Heart left ventricle (tissue), 13 donors: ENCODE measurements around the gene AOC1.

Source experiments
- POLR2A ChIP-seq, 2 donors: fragments of 450-650 bp; IDR thresholded peaks; one replicate each; pipeline ENCODE4 v1.6.1; 2017; ENCODE audit warnings: antibody characterized with exemption in 2 of 2, mild to moderate bottlenecking in 2 of 2, moderate library complexity in 2 of 2
- TF ChIP-seq, protein P1 (sequence below), 12 donors: fragments of 200-600 bp; sonication (generic) in 4 of 12; IDR thresholded peaks; one replicate each; pipeline versions ENCODE4 v1.5.0 to v1.8.0; 2018 to 2022; ENCODE audit warnings: antibody characterized with exemption in 12 of 12, mild to moderate bottlenecking in 5 of 12
- donor health status: ischemic (EF 13 %, LVEDD 7.1; RV severe dilation, severe dysfunction).
- donor health status: DM: no; HTN: yes; CAD: no.
- donor health status: DM: no; HTN: no; CAD: no.
- donor health status: ischemic (EF 25% LVEDD 6.9; RV normal size, moderate dysfunction).
- donor health status: ischemic (EF 25% LVEDD 5.7; RV mildly dilated, moderate dysfunction).
- donor health status: ischemic (EF 35%, LVEDD 5.7; RV mildly dilated, moderate dysfunction).
- donor health status: nonischemic (EF 11% LVEDD 7.7; RV severe dilation, severe dysfunction).
- donor health status: DM: yes; HTN: yes; CAD: no.
- donor health status: PGD.
- donor health status: ischemic (EF 29% LVEDD 5.4; RV normal size, mild dysfunction).
- donor health status: nonischemic (EF 23%, LVEDD 6.1; RV moderate dilation, normal function).

GRCh38 chr7:150831851-150832250 lies 20.5 kb upstream of the AOC1 start:
- TF ChIP-seq, protein P1, sequence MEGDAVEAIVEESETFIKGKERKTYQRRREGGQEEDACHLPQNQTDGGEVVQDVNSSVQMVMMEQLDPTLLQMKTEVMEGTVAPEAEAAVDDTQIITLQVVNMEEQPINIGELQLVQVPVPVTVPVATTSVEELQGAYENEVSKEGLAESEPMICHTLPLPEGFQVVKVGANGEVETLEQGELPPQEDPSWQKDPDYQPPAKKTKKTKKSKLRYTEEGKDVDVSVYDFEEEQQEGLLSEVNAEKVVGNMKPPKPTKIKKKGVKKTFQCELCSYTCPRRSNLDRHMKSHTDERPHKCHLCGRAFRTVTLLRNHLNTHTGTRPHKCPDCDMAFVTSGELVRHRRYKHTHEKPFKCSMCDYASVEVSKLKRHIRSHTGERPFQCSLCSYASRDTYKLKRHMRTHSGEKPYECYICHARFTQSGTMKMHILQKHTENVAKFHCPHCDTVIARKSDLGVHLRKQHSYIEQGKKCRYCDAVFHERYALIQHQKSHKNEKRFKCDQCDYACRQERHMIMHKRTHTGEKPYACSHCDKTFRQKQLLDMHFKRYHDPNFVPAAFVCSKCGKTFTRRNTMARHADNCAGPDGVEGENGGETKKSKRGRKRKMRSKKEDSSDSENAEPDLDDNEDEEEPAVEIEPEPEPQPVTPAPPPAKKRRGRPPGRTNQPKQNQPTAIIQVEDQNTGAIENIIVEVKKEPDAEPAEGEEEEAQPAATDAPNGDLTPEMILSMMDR (IDR thresholded peaks at IDR 0.05) = no peak
- TF ChIP-seq POLR2A (IDR thresholded peaks at IDR 0.05) = no peak
